ENCODE data around the gene DCBLD2.

DCBLD2 gene, protein sequence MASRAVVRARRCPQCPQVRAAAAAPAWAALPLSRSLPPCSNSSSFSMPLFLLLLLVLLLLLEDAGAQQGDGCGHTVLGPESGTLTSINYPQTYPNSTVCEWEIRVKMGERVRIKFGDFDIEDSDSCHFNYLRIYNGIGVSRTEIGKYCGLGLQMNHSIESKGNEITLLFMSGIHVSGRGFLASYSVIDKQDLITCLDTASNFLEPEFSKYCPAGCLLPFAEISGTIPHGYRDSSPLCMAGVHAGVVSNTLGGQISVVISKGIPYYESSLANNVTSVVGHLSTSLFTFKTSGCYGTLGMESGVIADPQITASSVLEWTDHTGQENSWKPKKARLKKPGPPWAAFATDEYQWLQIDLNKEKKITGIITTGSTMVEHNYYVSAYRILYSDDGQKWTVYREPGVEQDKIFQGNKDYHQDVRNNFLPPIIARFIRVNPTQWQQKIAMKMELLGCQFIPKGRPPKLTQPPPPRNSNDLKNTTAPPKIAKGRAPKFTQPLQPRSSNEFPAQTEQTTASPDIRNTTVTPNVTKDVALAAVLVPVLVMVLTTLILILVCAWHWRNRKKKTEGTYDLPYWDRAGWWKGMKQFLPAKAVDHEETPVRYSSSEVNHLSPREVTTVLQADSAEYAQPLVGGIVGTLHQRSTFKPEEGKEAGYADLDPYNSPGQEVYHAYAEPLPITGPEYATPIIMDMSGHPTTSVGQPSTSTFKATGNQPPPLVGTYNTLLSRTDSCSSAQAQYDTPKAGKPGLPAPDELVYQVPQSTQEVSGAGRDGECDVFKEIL

DNA sequence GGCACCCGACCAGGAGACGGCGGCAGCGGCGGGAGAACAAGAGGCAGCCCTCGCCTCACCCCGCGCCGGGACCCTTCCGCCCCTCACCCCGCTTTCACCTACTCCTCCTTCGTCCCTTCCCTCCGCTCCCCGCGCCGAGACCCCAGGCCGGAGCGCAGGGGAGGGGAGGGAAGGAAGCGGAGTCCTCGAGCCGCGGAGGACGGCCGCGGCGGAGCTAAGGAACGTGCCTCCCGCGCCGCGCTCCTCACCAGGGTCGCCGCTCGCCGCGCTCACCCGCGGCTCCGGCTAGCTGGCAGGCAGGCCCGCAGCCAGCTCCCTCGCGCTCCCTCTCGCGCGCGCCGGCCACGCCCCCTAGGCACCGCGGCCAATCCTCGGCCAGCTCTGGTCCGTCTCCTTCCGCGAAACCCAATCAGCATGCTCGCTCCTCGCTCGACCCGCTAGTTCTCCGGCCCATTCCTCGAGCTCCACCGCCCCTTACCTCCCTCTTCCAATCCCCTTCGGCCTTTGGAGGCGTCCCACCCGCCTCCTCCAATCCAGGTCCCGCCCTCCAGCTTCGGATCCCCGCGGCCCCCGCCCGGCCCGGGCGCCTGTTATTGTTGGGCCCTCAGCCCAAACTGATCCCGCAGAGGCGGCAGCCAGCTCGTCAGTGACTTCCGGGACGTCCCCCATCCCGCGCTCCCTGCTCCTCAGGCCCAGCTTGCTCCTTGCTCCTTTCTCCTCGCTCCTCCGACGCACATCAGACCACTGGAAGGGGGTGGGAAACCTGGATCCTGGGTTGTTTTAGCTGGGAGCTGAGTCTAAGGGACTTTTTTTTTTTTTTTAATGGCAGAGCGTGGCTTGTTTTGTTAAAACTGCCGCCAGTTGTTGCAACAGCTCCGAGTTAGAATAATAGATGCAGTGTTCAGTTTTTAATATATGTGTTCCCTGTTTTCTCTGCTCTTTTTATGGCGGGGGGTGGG, at the start of gene DCBLD2:
Gene DCBLD2, minus strand, starts transcription at position 304 of the 959 bp plus-strand sequence. CDS start 369 bp downstream, outside the sequence.
- peak; percentile 63 to 80 (median 76) for DNase-seq (ENCODE audit: low read depth in 2 of 3, low spot score in 2 of 3)

DNA sequence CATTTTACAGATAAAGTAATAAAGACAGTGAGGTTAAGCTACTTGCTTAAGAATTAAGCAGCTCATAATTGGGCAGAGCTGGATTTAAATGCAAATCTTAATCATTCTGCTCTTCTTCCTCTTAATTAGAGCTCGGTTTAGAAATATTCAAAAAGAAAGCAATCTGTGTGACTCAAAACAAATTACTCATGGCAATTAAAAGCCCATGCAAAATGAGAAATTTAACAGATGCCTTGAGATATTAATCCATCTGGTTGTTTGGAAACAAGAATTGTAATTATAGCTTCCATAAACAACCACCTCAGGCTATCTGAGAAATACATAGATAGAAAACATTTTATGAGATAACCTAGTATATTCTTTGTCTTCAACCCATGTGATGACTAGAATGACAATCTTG, 44.2 kb upstream of the DCBLD2 start:
- no peak for DNase-seq (ENCODE audit: low read depth in 2 of 3, low spot score in 2 of 3)

DNA sequence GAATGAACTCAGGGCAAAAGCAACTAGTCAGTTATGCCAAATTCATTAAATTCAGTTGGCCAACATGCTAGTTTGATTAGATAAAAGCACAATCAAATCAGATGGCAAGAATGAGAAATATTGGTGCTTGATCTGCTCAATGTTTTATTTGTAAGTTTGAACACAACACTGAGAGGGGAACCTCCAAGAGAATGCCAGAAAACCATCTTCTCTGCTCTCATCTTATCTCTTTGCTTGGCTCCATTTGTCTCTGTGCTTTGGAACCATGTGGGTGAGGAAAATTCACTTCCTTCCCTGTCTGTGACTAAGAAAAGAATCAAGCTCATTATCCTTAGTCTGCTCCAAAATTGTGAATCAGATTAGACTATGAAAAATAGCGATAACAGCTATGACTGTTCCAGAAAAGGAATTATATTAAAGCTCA, 43.6 kb upstream of the DCBLD2 start:
- no peak for DNase-seq (ENCODE audit: low read depth in 2 of 3, low spot score in 2 of 3)

DNA sequence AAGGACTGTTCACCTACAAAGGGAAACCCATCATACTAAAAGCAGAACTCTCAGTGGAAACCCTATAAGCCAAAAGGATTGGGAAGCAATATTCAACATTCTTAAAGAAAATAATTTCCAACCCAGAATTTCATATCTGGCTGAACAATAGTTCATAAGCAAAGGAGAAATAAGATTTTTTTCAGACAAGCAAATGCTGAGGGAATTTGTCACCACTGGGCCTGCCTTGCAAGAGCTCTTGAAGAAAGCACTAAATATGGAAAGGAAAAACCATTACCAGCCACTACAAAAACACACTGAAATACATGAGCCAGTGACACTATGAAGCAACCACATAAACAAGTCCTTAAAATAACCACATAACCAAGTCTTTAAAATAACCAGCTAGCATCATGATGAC, 28.9 kb upstream of the DCBLD2 start:
- DNase-seq (ENCODE audit: low read depth in 2 of 3, low spot score in 2 of 3), result no peak

DNA sequence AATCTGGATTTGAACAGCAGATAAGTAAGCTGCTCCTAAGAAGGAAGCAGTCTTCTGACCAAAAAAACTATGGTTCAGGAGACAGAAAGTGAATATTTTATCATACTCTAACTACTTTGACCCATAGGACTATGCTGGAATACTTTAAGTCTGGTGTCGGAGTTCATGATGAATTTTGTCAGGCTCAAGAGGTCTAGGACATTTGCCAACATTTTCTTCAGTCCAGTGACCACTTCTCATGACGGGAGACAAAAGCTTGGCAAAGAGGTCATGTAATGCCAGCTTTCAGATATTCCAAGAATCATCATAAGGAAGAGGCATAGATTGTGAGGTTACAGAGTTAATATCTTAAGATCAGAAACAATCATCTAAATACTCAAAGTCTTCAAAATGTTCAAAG, 20.5 kb upstream of the DCBLD2 start:
- no peak for DNase-seq (ENCODE audit: low read depth in 2 of 3, low spot score in 2 of 3)

DNA sequence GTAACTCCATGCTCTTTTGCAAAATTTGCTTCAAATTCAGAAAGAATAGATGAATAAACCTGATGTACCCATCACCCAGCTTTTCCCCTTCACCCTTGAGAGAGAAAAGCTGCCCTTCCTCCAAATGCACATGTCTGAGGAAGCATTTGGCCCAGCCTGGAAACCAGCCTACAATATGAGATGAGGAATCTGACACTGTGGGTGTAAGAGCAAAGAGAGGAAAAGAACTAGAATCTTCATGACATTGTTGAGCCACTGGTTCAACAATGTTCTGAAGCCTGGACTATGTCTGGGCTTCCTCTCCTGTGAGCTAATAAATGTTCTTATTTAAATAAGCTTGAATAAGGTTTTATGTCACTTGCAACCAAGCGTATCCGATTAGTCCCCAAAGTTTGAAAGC, 18.7 kb upstream of the DCBLD2 start:
- DNase-seq (ENCODE audit: low read depth in 2 of 3, low spot score in 2 of 3), result no peak

DNA sequence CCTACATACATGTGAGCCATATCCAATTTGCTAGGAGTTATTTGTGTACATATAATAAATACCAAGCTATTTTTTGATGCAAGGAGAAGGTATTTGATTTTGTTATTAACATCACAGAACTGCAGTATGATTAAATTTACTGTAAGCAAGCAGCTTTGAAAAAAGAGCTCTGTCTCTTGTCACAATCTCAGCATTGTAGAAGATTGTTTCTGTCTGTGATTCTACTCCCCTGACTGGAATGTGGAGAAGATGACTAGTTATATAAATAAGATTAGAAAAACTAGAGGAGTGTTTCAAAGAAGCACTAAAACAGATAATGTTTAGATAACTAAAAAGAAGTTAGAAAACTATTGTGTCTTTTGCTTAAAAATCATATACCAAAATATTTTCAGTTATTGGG, 17.1 kb upstream of the DCBLD2 start:
- no peak for DNase-seq (ENCODE audit: low read depth in 2 of 3, low spot score in 2 of 3)

DNA sequence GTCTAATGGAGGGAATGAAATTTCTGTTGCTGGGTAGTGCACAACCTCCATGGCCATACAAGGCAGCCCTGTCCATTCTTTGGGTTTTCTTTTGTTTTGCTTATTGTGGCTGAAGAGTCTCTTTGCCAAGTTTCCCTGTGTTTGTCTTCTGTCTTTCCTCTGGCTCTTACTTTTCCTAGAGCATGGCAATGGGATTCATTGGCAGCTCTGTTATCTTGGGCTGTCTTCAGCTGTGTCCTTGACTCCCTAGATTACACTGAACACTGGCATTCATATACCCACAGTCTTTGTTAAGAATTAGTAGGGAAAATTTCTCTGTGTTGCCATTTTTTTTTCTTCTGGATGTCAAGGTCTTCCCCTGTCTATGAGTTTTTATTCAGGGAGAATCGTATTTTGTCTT, 16.1 kb upstream of the DCBLD2 start:
- DNase-seq (ENCODE audit: low read depth in 2 of 3, low spot score in 2 of 3), result no peak

DNA sequence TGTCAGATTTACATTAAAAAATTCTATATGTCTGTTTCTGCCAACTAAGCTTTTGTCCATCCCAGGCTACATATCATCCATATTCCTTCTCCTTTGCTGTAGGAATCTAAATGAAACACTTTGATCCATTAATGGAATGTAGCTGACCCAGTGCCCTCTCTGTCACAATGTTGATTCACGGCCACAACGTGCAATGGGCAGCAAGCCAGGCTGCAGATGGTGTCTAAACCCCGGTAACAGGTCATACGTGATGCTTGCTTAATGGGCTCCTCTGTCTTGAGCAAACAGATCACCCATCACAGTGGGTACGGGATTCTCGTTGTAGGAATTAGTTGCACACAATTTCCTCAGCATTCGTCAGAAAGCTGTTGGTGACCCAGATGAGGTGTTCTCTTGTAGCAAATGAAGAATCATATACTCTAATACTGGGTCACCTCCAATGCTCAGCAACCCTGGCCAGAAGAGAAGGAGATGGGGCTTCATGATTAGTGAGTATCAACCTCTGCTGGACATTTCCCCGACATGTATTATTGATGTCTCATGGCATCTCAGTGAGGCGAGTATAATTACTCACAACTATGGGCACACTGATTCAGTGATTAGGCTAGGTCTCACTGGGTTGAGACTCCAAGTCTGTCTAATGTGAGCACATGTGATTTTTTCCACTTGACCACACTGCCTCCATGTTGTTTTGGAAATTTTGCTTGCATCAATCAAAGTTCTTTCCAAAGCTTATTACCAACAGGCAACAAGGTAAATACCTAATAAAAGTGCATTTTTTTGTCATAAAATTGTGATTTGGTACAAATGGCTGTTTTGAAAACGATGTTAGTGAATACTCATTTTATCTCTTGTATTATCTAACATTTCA, 12.9 kb upstream of the DCBLD2 start:
- no peak for DNase-seq (ENCODE audit: low read depth in 2 of 3, low spot score in 2 of 3)

DNA sequence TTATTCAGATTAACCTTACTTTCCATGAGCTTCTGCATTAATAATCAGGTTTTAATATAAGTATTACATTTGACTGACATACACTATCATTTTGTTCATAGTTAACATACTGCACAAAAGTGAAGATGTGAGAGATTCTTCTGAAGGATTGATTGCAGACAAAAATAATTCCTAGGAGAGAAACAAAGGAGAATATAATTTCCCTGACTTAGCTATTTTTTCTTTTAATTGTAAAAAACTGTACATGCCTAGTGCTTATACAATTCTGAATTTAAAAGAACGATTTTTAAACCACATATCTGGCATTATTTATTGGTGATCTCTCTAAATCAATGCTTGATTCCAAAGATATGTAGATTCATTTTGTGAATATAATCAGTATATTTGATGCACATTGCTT, 11.0 kb upstream of the DCBLD2 start:
- DNase-seq (ENCODE audit: low read depth in 2 of 3, low spot score in 2 of 3), result no peak

DNA sequence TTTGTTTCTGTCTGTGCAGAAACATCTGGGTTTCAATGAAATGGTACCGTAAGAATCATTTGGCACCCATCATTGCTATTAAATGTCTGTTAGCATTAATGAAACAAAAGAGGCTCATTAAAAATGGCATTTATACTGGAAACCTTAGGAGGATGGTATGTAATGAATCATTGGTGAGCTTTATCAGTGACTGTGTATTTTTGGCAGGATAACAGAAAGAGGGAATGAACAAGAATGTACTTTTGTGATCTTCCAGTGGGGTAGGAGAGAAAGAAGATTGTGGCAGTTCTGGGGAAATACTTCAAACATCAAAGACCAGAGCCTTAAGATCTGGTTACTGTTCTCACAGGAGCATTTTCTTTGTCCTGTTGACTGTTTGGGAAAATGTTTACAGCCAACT, 4.7 kb upstream of the DCBLD2 start:
- DNase-seq (ENCODE audit: low read depth in 2 of 3, low spot score in 2 of 3), result no peak

DNA sequence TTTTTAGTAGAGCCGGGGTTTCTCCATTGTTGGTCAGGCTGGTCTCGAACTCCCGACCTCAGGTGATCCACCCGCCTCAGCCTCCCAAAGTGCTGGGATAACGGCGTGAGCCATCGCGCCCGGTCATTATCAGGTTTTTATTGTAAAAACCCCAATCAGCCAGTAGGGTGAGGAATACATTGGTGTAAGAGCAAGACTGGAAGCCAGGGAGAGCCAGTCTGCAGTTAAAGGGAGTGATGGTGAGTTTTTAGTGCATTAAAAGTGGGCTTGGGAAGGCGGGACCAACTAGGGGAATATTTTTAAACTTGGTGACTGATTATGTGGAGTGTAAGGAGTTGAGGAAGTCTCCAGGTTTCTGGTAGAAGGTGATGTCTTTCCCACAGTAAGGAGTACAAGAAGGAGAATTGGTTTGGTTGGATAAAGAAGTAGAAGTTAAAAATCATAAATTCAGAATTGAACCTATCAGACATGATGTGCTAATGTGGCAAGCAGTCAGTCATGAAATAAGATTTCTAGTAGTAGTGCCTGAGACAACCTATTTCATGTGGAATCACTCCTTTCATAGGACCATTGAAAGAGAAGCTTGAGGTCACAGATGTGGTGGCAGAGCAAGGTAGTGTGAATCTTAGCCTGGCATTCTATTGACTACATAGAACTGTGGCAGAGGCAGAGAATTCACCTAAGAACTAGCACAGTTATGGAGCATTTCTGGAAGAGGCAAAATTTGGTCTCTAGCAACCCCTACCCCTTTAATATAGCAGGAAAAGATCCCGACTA, 2.4 kb upstream of the DCBLD2 start:
- no peak for DNase-seq (ENCODE audit: low read depth in 2 of 3, low spot score in 2 of 3)

DNA sequence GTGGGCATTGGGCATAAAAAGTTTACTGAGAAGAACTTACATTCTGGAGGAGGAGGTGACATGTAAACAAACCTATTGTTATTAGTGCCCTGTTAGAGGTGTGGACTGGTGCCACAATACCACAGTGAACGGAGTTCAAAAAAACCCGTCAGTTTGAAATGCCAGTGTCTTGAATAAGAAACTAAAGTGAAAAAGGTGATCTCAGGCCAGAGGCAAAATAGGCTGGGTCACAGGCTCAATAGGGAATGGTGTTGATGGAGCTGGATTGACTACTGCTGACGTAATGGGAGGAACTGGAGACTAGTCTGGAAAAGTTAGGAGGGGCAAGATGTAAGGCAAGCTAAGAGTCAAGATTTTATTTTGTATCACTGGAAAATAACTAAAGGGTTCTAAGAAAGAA, 1.6 kb upstream of the DCBLD2 start:
- DNase-seq (ENCODE audit: low read depth in 2 of 3, low spot score in 2 of 3), result no peak

DNA sequence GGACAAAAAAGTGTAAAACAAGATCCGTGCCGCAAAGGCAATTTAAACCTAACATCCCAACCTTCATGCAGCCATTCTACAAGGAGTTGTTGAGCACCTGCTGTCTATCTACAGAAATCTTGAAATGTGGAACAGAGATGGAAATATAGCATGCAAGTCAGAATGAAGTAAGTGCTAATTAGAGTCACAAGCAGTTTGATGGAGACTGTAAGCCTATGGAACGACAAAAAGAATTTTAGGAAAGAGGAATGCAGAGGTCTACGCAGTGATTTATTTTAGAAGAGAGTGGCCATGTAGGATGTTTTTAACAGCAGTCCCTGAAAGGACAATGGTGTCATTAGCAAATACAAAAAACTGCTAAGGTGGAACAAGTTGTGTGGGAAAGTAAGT, 851 bp upstream of the DCBLD2 start:
- no peak for DNase-seq (ENCODE audit: low read depth in 2 of 3, low spot score in 2 of 3)

DNA sequence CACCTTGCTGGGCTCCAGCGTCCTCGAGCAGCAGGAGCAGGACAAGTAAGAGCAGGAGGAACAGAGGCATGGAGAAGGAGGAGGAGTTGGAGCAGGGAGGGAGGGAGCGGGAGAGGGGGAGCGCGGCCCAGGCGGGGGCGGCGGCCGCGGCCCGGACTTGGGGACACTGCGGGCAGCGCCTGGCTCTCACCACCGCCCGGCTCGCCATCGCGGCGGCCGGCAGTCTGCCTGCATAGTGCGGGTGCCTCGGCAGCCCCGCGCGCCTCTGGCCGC, 440 bp downstream of the DCBLD2 start:
- DNase-seq (ENCODE audit: low read depth in 2 of 3, low spot score in 2 of 3), result no peak

DNA sequence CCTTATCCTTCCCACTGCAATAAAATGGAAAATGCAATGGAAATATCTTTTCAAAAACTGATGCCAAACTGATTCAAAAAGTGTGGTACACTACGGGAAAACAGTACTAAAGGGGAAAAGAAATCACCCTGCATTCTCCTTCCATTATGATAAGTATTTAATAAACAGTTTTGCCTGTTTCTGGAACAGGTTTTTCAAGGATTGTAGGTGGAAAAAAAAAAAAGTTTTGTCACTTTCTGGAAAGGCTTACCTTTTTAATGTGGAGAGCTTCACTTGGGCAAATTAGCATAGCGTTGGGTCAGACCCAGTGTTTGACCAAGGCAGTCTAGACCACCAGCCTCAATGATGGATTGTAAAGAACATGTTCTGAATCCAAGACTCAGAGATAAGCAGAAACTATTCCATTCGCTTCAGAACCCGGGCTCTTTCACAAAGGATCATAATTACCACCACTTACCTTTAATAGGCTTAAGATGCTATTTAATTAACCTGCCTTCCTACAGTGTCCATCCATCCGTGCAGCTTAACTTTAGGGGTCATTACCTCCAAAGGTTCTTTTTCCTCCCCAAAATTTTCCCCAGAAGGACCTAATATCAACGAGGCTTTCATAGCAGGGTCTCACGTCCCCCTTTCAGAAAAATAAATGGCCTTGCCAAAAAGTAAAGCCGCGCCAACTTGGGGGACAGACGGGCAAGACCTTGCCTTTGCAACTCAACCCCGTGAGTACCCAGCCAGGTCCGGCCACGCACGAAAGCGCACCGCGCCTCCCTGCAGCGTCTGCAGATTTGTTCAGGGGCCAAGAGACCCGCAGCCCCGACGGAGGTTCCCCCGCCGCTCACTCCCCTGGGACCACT, 1.0 kb downstream of the DCBLD2 start:
- DNase-seq (ENCODE audit: low read depth in 2 of 3, low spot score in 2 of 3), result peak in 1 of 3 experiments; percentile 2

DNA sequence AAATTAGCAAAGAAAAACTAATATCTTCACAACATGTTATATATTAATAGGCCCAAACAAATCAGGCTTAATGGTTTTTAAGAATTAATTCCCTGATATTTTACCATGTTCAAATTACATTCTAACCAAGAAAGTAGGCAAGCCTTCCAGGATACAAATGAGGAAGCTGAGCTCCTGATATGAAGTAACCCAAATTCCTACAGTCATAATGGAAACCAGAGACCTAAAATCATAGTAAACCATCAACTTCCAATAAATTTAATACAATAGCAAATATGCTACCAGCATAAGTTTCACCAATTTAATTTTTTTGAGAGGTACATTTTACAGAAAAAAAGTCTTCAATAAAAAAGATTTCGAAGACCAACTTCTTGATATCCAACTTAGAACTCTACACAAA, 3.8 kb downstream of the DCBLD2 start:
- no peak for DNase-seq (ENCODE audit: low read depth in 2 of 3, low spot score in 2 of 3)

DNA sequence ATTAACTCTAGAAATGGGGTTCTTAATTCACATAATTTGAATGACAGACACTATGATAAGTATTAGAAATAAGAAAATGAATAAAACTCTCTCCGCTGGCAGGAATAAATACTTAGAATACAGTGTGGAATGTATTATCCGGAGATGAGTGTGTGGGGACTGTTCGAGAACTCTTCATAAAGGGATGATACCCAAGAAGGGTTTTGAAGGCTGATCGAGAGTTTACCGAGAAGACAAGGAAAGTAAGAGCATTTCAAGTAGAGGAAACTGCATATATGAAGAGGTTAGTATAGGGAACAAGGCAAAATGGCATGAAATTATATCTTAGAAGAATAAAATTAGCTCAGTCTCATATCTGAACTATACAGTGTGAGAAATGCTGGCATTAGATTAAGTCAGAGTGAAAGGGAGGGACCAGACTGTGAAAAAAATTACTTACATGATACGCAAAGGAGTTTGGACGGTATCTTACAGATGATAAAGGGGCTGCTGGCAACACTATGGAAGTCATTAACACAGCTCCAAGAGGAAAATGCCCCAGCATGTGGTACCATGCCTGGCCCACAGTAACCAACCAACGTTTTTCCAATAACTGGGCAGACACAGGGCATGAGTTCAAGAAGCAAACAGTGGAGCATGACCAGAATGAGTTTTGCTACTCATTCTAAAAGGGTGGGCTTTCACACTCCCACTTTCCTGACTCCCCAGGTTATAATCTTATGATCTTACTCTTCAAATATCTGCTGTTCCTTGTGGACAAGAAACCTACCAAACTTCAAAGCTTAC, 6.5 kb downstream of the DCBLD2 start:
- no peak for DNase-seq (ENCODE audit: low read depth in 2 of 3, low spot score in 2 of 3)
